ENCODE data around the gene SORCS2.

The SORCS2 gene

DNA sequence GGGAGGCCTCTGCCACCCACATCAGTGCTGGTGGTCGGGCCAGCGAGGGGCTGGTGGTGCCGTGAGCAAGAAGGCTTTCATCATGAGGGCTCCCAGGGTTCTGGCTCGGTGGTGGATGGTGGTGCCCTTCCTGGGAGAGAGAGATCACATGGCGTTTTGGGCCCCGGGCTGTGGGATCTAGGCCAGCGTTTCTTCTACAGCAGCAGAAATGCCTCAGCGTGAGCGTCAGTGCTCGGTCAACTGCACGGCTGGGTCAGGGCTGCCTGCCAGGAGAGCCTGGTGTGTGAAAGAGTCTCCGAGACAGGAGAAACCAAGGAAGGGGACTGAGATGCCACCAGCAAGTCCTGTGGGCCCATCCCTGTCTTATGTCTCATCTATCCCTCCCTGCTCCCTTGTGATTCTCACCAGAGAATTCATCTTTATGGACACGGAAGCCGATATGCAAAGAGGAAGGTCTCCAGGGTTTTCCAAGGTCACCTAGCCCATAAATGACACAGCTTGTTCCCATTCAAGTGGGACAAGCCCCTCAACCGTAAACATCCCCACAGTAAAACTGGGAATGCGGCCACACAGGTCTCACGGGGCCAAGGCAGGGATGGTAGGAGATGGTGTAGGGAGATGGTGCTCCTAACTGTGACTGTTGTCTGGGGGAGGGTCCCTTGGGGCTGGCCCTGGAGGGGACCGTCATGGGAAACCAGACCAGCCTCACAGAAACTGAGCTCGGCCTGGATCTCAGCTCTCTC is 99.2 kb downstream of the SORCS2 start:
- no peak for DNase-seq (ENCODE audit: low spot score)

DNA sequence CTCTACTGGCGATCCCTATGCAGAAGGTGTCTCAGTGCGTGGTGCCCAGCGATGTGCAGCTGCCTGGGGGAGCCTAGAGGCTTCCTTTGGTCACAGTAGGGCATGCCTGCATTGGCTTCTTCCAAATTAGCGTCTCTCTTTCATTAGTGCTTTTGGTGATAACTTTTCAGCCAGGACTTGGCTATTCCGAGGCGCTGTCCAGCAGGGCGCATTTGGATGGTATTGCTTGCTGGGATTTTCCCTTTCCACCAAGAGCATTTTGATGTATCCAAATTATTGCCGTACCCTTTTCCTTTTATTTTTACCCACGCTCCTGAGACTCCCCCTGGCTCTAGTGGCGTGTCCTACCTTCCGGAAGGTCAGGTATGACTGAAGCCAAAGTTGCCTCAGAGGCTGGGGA is 101.4 kb downstream of the SORCS2 start:
- DNase-seq (ENCODE audit: low spot score): no peak

DNA sequence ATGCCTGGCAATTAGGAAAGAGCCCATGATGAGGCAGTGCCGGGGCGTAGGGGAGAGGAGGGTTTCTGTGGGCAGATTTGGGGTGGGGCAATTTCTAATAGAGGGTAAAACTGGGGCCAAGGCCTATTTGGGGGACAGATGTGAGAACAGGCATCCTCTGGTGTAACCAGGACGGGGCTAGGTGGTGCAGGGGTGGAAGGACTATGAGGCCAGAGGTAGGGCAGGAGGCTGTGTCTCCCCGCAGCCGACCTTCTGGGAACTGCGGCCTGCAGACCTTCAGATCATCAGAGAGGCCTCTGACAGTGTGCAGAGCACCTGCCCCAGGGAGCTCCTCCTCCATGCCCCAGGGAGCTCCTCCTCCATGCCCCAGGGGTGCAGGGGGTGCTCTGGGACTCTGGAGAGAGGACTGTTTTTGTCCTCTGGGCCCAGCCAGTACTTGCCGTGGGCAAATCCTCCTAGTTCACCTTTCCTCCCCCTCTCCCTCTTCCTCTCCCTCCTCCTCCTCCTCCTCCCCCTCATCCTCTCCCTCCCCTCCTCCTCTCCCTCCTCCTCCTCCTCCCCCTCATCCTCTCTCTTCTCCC is 101.9 kb downstream of the SORCS2 start:
- DNase-seq (ENCODE audit: low spot score): no peak

DNA sequence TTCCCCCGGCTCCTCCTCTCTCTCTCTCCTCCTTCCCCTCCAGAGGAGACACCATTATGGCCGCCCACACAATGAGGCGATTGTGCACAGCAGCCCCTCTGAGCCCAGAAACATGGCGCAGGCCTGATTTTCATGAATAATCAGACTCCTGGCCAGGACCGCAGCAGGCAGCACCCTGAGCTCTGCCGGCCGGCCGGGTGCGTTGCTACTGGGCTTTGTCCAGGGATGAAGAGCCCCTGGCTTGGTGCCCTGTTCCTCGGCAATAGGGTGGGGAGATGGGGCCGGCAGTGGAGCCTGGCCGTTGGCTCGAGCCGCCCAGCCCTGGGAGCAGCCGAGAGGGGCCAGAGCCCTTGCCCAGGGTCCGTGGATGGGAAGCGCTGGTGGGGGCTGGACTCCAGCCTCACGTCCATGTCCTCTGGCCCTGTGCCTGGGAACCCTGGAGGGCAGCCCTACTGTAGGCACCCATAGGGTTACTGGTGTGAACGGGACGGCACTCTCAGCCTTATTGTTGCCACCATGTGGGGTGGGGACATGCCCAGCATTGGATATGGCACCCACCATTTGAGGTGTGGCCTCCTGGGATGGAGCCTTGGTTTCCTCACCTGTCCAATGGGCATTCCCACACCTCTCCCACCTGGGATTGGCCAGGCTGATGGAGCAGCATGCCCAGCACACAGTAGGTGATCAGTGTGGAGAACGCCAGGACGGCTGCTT is 103.0 kb downstream of the SORCS2 start:
- DNase-seq (ENCODE audit: low spot score): no peak

DNA sequence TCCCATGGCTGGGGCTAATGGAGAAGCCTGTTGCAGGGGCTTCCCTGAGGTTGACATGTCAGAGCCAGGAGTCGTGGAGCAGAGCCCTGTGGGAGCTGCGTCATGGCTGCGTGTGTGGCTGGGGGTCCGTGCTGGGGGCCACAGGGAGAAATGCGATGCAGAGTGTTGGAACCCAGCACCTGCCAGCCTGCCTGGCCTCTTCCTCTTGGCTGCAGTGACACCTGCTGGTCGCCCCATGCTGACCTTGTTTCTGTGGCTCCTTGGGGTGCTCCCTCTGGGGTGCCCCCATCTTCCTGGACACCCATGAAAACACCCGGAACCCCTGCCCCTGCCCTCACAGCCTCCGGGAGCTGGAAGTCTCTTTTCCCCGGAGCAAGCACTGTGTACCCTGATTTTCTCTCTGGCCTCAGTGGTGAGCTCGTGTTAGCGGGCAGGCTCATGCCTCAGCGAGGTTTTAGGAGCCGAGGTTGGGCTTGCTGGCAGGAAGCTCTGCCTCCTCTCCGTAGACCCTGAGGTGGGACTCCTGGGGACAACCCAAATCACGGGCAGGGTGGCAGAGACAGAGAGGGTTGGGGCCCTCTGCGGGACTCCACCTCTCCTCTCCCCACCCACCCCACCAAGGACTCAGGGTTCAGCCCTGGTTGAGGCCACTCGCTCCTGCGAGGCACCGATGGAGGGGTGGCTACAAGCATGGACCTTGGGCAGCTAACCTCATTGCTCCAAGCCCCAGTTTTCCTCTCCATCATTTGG is 103.7 kb downstream of the SORCS2 start:
- peak; percentile 54 for DNase-seq (ENCODE audit: low spot score)

DNA sequence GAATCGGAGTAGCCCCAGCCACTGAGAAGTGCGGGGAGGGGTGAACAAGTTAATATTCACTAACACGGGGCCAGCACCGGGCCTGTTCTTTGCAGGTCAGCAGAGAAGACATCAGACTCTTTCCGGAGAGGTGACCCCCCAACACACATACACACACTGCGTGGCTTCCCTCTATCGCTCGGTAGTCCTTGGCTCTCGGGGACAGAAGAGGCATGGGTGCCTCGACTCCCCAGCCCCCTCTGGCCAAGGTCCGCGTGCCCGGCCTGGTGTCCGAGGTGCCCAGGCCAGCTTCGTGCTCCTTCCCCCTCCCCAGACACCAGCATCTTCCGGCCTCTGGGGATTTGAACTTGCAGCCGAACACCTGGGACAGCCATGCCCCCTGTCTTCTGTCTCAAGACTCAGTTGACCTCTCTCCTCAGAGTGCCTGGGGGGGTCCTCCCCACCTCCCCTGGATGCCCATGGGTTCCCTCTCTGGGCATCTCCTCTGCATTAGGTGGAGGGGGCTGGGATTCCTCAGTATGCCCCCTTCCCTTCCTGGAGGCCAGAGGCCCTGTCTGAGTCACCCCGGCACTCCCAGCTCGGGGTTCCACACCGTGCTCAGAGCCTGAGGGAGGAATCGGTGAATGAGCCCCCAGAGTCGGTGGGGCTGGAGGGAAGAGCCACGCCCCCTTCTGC is 104.5 kb downstream of the SORCS2 start:
- DNase-seq (ENCODE audit: low spot score): no peak

DNA sequence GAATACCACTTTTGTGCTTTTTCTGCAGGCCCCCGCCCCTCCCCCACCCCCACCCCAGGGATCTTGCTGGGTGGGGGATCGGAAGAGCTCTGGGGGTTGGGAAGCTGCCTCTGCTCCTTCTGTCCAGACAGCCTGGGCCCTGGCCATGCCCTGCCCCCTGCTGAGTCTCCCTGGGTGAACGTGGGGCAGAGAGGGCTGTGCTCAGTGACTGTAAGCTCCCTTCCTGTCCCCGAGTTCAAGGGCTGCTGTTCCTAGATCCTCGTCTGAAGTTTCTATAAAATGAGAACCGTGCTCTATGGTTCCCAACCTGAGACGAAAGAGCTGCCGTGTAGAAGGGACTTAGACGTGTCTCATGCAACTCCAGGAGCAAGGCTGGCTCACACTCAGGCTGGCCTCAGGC is 105.0 kb downstream of the SORCS2 start:
- no peak for DNase-seq (ENCODE audit: low spot score)

DNA sequence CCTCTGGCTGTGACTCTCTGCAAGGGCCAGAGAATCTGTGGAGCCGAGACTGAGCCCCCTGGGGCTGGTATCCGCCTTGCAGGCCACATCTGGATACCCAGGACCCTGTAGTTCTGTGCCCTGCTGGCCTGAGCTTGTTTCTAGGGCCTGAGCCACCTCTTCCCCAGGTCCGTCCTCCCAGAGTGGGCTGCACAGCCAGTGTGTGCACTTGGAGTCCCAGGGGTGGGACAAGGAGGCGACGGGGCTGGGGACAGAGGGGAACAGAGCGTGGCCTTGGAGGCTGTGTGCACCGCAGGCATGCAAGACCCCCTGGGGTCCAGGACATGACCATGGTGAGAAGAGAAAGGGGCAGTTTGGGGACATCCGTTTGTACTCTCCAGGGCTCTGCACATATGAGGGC is 105.5 kb downstream of the SORCS2 start:
- no peak for DNase-seq (ENCODE audit: low spot score)

DNA sequence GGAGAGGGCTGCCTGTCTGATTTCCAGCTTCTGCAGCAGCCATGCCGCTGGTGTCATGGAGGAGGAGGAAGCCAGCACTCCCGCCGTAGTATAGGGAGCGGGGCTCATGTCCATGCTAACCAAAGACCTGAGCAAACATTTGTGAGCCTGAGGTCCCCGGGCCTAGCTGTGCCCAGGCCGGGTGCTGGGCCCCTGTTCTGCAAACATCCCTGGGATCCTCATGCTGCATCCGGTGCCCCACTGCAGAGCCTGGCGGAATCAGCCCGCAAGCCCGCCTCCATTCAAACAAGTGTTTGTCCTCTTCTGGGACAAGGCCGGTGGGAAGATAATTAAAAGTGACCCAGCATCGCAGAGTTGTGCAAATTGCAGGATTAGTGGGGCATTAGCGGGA is 106.3 kb downstream of the SORCS2 start:
- DNase-seq (ENCODE audit: low spot score): no peak

DNA sequence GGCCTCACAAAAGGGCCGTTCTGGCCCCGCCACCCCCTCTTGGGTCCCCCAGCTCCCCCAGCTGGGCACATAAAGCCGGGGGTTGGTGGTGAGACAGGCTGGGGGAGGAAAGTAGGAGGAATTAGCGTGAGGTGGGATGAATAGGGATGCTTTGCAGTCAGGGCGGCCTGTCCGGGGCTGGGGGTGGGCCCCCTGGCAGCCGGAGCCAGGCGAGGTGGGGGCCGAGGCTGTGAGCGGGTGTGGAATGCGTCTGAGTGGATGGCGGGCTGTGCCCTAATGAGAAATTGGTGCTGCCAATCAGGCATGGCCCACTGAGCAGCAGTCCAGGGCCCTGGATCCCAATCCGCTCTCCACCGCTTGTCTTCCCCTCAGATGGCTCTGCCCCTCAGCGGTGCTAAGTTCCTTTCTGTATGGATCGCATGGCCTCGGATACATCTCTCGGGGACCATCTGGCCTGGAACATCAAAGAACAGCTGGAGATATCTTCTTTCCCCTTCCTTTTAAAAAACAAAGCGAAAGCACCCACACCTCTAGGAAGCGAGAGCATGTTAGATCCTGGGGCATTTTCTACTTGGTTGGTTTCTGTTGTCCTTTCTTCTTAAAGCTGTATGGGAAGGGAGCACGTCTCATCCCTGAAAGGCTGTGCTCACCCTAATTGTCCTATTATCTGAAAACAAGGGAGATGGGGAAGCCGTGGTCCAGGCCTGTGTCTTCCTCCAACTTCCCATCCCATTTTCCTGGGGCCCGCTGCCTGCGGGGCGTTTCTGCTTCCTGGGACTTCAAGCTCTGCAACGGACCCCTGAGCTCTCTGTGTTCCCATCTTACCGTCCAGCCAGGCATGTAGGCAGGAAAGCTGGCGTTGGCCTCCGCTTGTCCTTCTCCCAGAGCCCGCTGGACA is 106.9 kb downstream of the SORCS2 start:
- DNase-seq (ENCODE audit: low spot score): no peak

DNA sequence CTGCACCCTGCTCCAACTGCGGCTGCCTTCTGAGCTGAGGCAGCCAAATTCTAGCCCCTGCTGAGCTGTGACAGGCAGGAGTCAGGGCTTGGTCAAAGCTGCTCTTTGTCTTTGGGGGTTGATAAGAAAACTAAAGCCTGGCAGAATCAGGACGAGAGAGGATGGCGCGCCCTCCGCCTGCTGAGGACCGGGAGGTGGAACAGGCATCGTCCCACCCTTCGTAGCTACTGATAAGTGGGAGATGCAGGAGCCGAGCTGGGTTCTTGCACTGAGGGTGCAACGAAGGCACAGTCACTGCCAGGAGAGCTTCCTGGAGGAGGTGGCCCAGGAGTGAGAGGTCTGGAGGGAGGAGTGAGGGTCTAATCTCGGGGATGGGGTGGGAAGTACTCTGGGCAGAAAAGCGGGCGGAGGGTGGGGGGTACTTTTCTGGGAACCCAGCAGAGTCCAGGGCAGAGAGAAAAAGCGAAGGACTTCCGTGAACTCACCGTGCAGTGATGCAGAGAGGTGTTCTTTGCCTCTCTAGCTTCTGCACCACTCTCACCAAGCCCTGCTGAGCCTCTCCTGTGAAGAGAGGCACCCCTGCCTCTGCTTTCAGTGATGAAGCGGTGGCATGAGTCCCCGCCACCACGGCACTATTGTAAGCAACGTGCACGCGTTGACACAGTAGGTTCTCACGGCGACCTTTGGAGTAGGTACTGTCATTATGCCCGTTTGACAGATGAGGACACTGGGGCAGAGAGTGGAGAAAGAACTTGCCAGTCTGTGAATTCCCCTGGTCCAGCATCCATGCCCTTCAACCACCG is 107.8 kb downstream of the SORCS2 start:
- DNase-seq (ENCODE audit: low spot score): no peak

DNA sequence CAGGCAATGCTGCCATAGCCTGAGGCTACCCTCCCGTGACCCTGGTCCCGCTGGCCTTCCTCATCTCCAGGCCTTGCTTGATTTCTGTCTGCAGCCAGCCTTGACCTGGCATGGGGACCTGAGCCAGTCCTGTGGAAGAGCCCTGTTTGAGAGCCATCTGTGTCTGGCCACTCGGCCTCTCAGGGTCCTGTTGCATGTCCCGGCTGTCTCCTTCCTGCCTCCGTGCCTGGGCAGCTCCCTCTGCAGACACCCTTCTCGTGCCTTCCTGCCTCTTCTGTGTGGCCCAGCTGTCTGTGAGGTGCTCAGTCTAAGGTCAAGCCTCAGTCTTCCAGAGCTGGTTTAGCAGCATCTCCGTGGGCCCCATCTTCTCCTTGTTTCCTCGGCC is 108.4 kb downstream of the SORCS2 start:
- DNase-seq (ENCODE audit: low spot score): no peak

DNA sequence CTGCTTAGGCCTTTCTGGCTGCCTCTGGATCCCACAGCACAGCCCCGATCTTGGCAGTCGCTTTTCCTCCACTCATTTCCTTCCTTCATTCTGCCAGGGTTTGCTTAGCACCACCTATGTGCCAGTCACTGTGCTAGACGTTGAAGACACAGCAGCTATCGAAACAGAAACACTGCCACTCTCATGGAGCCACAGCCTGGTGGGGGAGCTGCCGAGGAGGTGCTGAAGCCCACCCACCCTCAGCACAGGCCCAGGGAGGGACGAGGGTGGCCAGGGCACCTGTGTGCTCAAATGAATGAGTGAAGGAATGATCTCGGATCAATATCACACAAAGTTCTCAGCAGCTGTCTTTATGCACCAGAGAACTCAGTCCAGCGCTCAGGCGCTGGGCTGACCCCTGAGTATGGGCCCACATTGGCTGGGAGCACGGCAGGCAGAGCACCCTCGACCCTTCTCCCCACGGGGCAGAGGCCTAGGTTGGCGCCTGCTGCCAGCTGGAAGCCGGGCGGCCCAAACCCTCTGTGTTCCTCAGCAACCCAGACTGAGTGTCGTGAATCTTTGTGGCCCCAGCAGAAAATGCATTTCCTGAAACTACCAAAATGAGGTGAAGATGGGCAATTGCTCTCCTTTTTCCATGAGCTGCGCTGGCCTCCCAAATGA is 108.9 kb downstream of the SORCS2 start:
- no peak for DNase-seq (ENCODE audit: low spot score)

DNA sequence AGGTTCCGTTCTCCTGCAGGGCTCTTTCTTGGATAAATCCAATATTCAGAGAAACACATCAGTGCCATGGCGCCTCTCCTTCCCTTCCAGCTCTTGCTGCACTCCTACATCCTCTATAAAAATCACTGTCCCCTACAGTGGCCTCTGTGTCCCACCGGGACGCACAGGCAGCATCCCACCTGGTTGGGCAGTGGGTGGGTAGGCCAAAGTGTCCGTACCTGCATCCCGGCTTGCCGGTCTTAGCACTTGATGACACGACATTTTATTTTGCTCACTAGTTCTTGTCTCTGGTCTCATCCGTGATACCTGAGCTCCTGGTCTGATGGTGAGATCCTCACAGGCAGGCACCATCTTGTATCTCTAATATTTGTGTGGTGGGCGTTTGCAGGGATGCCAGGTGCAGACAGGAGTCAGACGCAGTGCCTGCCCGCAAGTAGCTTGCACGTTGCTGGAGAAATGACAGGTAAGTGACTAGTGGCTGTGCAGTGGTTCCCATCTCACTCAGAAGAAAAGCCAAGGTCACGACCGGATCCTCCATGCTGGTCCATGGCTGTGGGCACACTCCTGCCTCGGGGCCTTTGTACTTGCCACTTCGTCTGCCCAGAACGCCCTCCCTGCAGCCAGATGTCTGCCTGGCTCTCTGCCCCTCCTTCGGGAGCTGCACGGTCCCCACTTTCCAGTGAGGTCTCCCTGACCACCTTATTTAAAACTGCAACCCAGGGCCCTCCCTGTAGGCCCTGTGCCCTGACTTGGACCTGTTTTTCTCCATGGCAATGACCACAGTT is 109.7 kb downstream of the SORCS2 start:
- DNase-seq (ENCODE audit: low spot score): no peak

DNA sequence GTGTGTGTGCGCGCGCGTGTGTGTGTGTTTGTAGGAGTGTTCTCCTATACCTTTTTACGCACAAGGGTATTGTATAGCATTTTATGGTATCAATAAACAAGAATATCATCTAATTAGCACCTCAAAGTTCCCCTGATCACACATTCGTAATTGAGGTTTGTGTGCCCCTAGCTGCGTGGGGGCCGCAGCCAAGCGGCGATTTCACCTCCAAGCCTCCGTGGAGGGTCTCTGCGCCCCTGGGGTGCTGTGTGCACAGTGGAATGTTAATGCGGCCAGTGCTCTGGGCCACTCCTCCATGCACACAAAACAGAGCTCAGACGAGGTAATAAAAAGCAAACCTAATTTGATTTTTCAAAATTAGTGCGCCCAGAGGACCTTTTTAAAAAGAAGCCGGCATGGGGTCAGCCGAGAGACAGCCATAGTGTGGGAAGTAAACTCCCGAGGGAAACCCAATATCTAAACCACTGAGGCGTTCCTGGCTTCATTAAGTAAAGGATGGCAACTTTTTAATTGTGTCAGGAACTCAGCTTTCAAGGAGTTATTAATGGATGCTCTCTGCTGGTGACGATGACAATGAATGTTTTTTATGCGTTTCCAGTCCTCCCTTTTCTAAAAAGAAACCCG is 110.6 kb downstream of the SORCS2 start:
- DNase-seq (ENCODE audit: low spot score): no peak

DNA sequence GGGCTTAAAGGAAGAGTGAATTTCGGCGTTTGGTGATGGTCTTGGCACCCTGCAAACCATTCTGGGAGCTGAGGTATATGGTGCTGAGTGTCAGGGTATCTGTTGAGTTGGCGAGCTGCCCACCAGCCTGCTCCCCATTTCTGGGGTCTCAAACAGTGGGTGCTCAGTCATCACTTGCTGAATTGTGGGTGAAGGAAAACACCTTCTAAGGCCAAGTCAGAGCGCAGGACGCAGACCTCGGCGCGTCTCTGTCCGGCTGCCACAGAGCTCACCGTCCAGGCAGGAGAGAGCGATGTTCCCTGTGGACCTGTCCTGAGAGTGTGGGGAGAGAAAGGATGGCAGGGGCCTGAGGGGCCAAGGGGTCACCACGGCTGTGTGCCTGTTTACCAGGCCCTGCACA is 111.2 kb downstream of the SORCS2 start:
- no peak for DNase-seq (ENCODE audit: low spot score)

DNA sequence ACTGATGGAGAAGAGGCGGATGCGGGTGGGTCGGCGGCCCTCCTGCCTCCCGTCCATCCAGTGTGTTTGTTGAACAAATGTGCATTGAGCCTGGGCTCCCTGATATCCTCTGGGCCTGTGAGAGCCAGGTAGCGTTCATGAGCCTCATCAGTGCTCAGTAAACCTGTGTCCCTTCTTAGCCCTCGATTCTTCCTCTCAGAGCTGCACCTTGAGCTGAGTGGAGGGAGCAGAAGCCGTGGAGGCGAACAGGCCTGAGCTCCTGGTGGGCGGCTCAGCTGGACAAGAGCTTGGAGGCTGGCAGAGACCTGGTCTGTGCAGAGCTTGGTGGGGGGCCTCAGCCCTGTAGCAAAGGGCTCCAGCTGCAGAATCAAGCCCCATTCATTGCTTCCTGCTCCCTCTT is 112.1 kb downstream of the SORCS2 start:
- DNase-seq (ENCODE audit: low spot score): no peak
